GM13977 (cell line): ENCODE results near the gene PPP1R3A.

Source experiments
- DNase-seq: peaks from one replicate; pipeline ENCODE4 v3.0.0; 2012; ENCODE audit warnings: low spot score
- CTCF ChIP-seq: IDR thresholded peaks from 2 replicates; pipeline ENCODE4 v1.5.1; 2012; ENCODE audit warnings: mild to moderate bottlenecking, control low read depth; ENCODE audit not compliant: insufficient read depth; ENCODE audit errors: extremely low read depth, missing control alignments
- in situ Hi-C: fragments of 300-500 bp; cut with MboI; formaldehyde crosslinking; loops from one replicate; pipeline ENCODE4 v1.12.0; 2022; ENCODE audit warnings: low sequenced_read_pairs, low pct_unique_long_range_greater_than_20kb, mixed read lengths, inconsistent platforms; ENCODE audit not compliant: unreplicated experiment

Gene PPP1R3A

GRCh38 chr7:113873554-113874151, 45.2 kb downstream of the PPP1R3A start:
- in situ Hi-C loops = no loop called here
- no peak for DNase-seq

GRCh38 chr7:113872981-113873380, 45.8 kb downstream of the PPP1R3A start:
- no peak for TF ChIP-seq CTCF
- in situ Hi-C loops = no loop called here
- DNase-seq = no peak

More at GRCh38 chr7:113873554-113874151, 45.2 kb downstream of the PPP1R3A start:
- TF ChIP-seq CTCF = no peak

- no peak for TF ChIP-seq CTCF
- DNase-seq = no peak
- in situ Hi-C loops = no loop called here
These were observed 51.5 kb downstream of the PPP1R3A start for GRCh38 chr7:113867325-113867724.

- DNase-seq = no peak
- TF ChIP-seq CTCF = no peak
- in situ Hi-C loops = no loop called here
These were observed 62.8 kb downstream of the PPP1R3A start for GRCh38 chr7:113856010-113856409.

- in situ Hi-C loops = no loop called here
- no peak for DNase-seq
- no peak for TF ChIP-seq CTCF
These were observed 77.9 kb downstream of the PPP1R3A start for GRCh38 chr7:113840954-113841353.

- no peak for TF ChIP-seq CTCF
- in situ Hi-C loops = no loop called here
- DNase-seq = no peak
These were observed 83.4 kb downstream of the PPP1R3A start for GRCh38 chr7:113835367-113835766.
